Activated CD8-positive, alpha-beta memory T cell treated with anti-CD3 and anti-CD28 coated beads, Interleukin-2, amount 10 ng/mL, durations not matched to agents 7 days and 5 days (primary cell): ENCODE results near the gene SLC5A12. TPM values are rescaled to one million over a fixed set of nuclear protein-coding genes. Genes with fewer than 3 reads are reported as not detected.

Experiments
- ATAC-seq: fragments of 150-1000 bp; cut with Tn5 transposase; one replicate; pipeline ENCODE4 v1.10.0; 2021; ENCODE audit warnings: moderate library complexity
- CTCF ChIA-PET: fragments of 350-600 bp; sonication (Branson Sonifier 250); formaldehyde crosslinking; loops from one replicate; lab custom pipeline; 2021; ENCODE audit warnings: antibody characterized with exemption; lab: Charles Lee
- DNase-seq: peaks from one replicate; pipeline ENCODE4 v3.0.0-alpha.2; 2020
- H3K27ac Mint-ChIP-seq: one replicate; pipeline ENCODE4 v1.8.0; 2021; ENCODE audit warnings: mild to moderate bottlenecking, mixed read lengths
- H3K27me3 Mint-ChIP-seq: one replicate; pipeline ENCODE4 v1.8.0; 2021; ENCODE audit warnings: mixed read lengths
- H3K36me3 Mint-ChIP-seq: one replicate; pipeline ENCODE4 v1.8.0; 2021; ENCODE audit warnings: mild to moderate bottlenecking, mixed read lengths
- H3K4me1 Mint-ChIP-seq: one replicate; pipeline ENCODE4 v1.8.0; 2021; ENCODE audit warnings: mixed read lengths
- H3K4me3 Mint-ChIP-seq: one replicate; pipeline ENCODE4 v1.8.0; 2021; ENCODE audit warnings: mild to moderate bottlenecking, moderate library complexity, mixed read lengths
- H3K9me3 Mint-ChIP-seq: one replicate; pipeline ENCODE4 v1.8.0; 2022; ENCODE audit warnings: low read depth, mixed read lengths
- total RNA-seq, 2 experiments: library from RNA; stranded (reverse); gene quantifications; one replicate each; pipeline ENCODE4 v1.2.3, GENCODE V29; 2021

The SLC5A12 gene
- total RNA-seq, 2 experiments from 2014 or later, result not detected

DNA sequence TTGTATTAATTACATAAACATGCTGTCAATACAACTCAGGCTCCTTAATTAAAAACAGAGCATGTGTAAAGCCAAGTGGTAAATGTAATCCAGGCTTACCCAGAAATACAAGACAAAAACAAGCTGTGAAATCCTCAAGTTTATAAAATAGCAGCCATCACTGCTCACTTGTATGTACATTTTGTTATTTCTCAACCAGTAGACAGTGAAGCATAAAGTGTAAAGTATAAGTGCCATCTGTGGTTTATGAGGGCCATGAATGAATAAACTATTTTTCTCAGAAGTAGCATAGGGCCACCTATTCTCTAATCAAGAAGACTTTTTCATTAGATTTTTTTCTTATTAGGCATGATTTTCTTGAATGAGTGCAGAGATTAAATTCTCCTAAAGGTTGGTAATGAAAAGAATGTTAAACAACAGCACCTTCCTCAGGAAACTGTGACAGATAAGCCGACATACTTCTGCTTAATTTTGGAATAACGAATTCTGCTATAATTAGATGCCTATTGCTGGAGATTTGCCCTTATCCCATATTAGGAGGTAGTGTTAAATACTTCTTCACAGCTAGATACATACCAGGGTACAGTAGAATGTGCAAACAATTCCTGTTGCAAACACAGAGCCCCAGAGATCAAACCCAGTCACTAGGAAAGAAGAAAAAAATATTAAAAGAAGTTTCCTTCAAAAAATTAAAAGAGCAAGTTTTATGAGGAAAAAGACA, 13.0 kb downstream of the SLC5A12 start:
- peaks cover 8% of the 10 kb centered on the region for H3K9me3 Mint-ChIP-seq
- DNase-seq (no peak), ATAC-seq (no peak)
- H3K4me1 Mint-ChIP-seq, result no peaks in the 10 kb centered on the region
- H3K36me3 Mint-ChIP-seq, result no peaks in the 10 kb centered on the region
- no peaks in the 10 kb centered on the region for H3K27me3 Mint-ChIP-seq
- H3K27ac Mint-ChIP-seq, result no peak overlapping the region
- CTCF ChIA-PET, result no interaction called here
- no peak overlapping the region for H3K4me3 Mint-ChIP-seq

- CTCF ChIA-PET, result no interaction called here
- H3K27me3 Mint-ChIP-seq, result no peaks in the 10 kb centered on the region
- no peak overlapping the region for H3K4me3 Mint-ChIP-seq
- DNase-seq (no peak), ATAC-seq (no peak)
- peaks cover 4% of the 10 kb centered on the region for H3K9me3 Mint-ChIP-seq
- no peaks in the 10 kb centered on the region for H3K4me1 Mint-ChIP-seq
- H3K36me3 Mint-ChIP-seq, result no peaks in the 10 kb centered on the region
- no peak overlapping the region for H3K27ac Mint-ChIP-seq
Observed at GRCh38 chr11:26706181-26706580, 15.7 kb downstream of the SLC5A12 start.

DNA sequence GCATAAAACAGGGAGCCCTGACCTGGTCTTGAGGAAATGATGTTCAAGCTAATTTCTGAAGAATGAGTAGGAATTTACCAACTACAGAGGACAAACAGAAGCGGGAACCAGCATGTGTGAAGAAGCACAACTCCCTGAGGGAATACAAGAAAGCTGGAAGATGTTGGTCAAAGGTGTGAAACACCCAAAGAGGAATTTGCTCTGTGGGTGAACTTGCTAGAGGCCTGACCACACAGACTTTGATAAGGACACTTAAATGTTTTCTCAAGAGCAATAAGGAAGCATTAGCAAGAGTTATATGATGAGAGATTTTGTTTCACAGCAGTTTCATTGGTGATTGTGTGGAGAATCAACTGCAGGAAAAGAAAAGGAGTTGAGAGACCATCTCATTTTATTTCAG, 17.6 kb downstream of the SLC5A12 start:
- Mint-ChIP-seq H3K27ac (no peak overlapping the region), H3K4me3 (no peak overlapping the region), H3K9me3 (peaks cover 4% of the 10 kb centered on the region), H3K36me3 (no peaks in the 10 kb centered on the region), H3K4me1 (no peaks in the 10 kb centered on the region), H3K27me3 (no peaks in the 10 kb centered on the region)
- DNase-seq (no peak), ATAC-seq (no peak)
- CTCF ChIA-PET, result no interaction called here

- DNase-seq, result no peak
- no peak for ATAC-seq
- no peaks in the 10 kb centered on the region for H3K36me3 Mint-ChIP-seq
- no peak overlapping the region for H3K4me3 Mint-ChIP-seq
- CTCF ChIA-PET, result no interaction called here
- peaks cover 4% of the 10 kb centered on the region for H3K9me3 Mint-ChIP-seq
- H3K4me1 Mint-ChIP-seq, result no peaks in the 10 kb centered on the region
- H3K27me3 Mint-ChIP-seq, result no peaks in the 10 kb centered on the region
- no peak overlapping the region for H3K27ac Mint-ChIP-seq
Observed at GRCh38 chr11:26703411-26704191, 18.3 kb downstream of the SLC5A12 start.

GRCh38 chr11:26702406-26702805, 19.5 kb downstream of the SLC5A12 start:
- ATAC-seq (no peak), DNase-seq (no peak)
- no peak overlapping the region for H3K4me3 Mint-ChIP-seq
- no peaks in the 10 kb centered on the region for H3K27me3 Mint-ChIP-seq
- H3K4me1 Mint-ChIP-seq, result no peaks in the 10 kb centered on the region
- peaks cover 5% of the 10 kb centered on the region for H3K9me3 Mint-ChIP-seq
- H3K36me3 Mint-ChIP-seq, result no peaks in the 10 kb centered on the region
- CTCF ChIA-PET, result no interaction called here
- no peak overlapping the region for H3K27ac Mint-ChIP-seq

- no peak for ATAC-seq
- Mint-ChIP-seq H3K4me3 (no peak overlapping the region), H3K4me1 (no peaks in the 10 kb centered on the region), H3K27me3 (no peaks in the 10 kb centered on the region), H3K9me3 (peaks cover 5% of the 10 kb centered on the region), H3K36me3 (no peaks in the 10 kb centered on the region), H3K27ac (no peak overlapping the region)
- DNase-seq, result no peak
- CTCF ChIA-PET, result no interaction called here
Observed at GRCh38 chr11:26700574-26701235, 21.2 kb downstream of the SLC5A12 start.

- ATAC-seq, result no peak
- no peaks in the 10 kb centered on the region for H3K4me1 Mint-ChIP-seq
- CTCF ChIA-PET, result no interaction called here
- H3K9me3 Mint-ChIP-seq, result peaks cover 2% of the 10 kb centered on the region
- no peak overlapping the region for H3K27ac Mint-ChIP-seq
- H3K27me3 Mint-ChIP-seq, result no peaks in the 10 kb centered on the region
- H3K4me3 Mint-ChIP-seq, result no peak overlapping the region
- no peak for DNase-seq
- H3K36me3 Mint-ChIP-seq, result no peaks in the 10 kb centered on the region
Observed at GRCh38 chr11:26698224-26698623, 23.6 kb downstream of the SLC5A12 start.

- H3K4me3 Mint-ChIP-seq, result no peak overlapping the region
- H3K9me3 Mint-ChIP-seq, result peaks cover 2% of the 10 kb centered on the region
- no peaks in the 10 kb centered on the region for H3K4me1 Mint-ChIP-seq
- CTCF ChIA-PET, result no interaction called here
- no peak for ATAC-seq
- H3K36me3 Mint-ChIP-seq, result no peaks in the 10 kb centered on the region
- no peak overlapping the region for H3K27ac Mint-ChIP-seq
- H3K27me3 Mint-ChIP-seq, result no peaks in the 10 kb centered on the region
- DNase-seq, result no peak
Observed at GRCh38 chr11:26696330-26696729, 25.5 kb downstream of the SLC5A12 start.

DNA sequence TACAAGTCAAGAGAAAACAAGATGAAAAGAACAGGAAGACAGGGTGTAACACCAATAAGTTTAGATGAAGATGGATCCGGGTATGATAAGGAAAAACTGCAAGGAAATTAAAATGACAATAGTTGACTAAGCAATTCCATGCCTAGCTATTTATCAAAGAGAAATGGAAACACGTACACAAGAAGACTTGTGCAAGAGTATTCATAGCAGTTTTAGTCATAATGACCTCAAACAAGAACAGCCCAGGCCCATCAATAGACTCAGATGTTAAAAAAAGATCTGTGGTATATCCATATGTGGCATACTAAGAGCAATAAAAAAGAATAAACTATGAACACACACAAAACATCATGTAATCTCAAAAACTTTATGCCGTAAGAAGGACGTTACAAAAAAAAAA, 33.2 kb downstream of the SLC5A12 start:
- no peak for DNase-seq
- H3K27me3 Mint-ChIP-seq, result no peaks in the 10 kb centered on the region

DNA sequence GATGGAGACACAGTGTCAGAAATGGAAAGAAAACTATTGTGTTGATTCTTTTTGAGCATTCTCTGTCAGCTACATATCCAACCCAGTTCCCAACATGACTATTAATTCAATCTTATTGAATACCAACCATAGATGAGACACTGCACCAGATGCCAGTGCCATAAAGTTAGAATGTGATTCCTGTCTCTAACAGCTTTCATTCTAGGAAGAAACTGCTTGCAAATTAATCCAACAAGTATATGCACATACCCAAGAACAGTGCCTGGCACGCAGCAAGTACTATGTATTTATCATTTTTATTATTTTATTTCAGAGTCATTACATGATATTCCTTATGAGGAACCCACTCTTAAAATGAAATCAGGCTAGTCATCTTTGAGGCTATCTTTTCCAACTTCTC, 34.5 kb downstream of the SLC5A12 start:
- Mint-ChIP-seq H3K27me3 (no peaks in the 10 kb centered on the region), H3K36me3 (no peaks in the 10 kb centered on the region), H3K4me3 (no peak overlapping the region), H3K4me1 (no peaks in the 10 kb centered on the region), H3K9me3 (no peaks in the 10 kb centered on the region), H3K27ac (no peak overlapping the region)
- ATAC-seq, result no peak
- CTCF ChIA-PET, result no interaction called here
- DNase-seq, result no peak

More for the DNA sequence above, 33.2 kb downstream of the SLC5A12 start:
- no peak for ATAC-seq
- Mint-ChIP-seq H3K36me3 (no peaks in the 10 kb centered on the region), H3K9me3 (no peaks in the 10 kb centered on the region), H3K4me3 (no peak overlapping the region), H3K4me1 (no peaks in the 10 kb centered on the region), H3K27ac (no peak overlapping the region)
- CTCF ChIA-PET, result no interaction called here

DNA sequence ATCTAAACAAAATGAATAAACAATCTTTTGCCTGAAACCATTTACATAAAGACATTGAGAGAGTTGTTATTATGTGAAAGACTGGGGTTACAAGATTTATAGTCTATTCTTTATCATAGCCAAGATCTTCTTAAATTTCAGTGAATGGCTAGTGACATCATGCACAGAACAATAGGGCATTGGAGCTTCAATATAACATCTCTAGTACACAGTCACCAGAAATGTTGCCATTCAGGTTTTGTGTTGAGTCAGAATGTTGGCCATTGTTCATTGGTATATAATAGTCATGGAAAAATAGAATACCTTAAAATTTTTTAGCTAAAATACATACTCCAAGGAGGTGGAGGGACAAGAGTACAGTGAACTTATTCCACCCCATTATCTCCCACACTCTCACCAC, 44.3 kb downstream of the SLC5A12 start:
- no peak for DNase-seq
- Mint-ChIP-seq H3K9me3 (peaks cover 6% of the 10 kb centered on the region), H3K27ac (no peak overlapping the region), H3K36me3 (no peaks in the 10 kb centered on the region), H3K4me3 (no peak overlapping the region), H3K27me3 (no peaks in the 10 kb centered on the region), H3K4me1 (no peaks in the 10 kb centered on the region)
- CTCF ChIA-PET, result no interaction called here
- ATAC-seq, result no peak

DNA sequence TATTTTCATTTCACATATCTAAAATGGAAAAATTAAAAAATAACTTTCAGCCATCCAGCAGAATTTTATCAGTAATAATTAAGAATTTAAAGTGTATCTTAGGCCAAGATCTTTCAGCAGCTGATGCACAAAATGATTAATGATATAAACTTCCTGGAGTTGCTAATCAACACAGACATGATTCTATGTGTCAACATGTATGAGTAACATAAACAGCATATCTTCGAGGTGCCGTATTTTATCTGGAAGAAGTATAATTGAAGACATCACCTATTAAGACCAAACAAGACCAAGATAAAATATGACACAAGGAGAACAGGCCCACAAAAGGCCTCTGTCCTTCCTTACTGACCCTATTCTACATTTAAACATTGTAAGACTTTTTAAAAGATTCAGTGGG, 45.2 kb downstream of the SLC5A12 start:
- H3K36me3 Mint-ChIP-seq, result no peaks in the 10 kb centered on the region
- H3K9me3 Mint-ChIP-seq, result peaks cover 6% of the 10 kb centered on the region
- no peaks in the 10 kb centered on the region for H3K4me1 Mint-ChIP-seq
- ATAC-seq (no peak), DNase-seq (no peak)
- CTCF ChIA-PET, result no interaction called here
- H3K27me3 Mint-ChIP-seq, result no peaks in the 10 kb centered on the region
- no peak overlapping the region for H3K27ac Mint-ChIP-seq
- no peak overlapping the region for H3K4me3 Mint-ChIP-seq

DNA sequence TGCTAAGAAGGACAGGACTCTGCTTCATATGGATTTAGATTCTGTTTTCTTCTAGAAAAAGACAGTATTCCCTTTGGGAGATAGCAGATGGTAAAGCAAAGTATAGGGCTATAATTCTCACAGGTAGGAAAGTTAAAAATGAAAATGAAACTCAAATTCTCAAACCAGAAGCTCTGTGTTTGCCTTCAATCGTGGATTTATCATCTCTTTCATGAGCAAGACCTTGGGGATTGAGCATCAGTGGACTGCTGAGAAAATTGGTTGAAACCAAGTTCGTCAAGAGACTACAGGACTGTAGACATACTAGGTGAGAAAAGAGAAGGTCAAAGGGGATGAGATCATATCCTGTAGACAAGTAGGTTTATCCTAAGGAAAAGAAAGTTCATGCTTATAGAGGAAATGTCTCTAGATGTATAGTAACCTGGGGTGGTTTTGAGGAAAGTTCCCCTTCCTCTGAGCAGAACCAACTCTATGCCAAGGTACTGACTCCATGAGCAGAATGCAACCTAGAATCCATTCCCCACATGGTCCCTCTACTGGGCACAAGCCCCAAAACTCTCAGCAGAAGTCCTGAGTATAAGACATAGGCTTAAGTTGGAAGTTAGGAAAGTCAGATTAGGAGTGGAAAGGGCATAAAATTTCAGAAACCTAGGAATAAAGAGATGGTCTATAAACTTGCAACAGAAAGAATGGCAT, 46.5 kb downstream of the SLC5A12 start:
- no peaks in the 10 kb centered on the region for H3K36me3 Mint-ChIP-seq

More for the DNA sequence above, 46.5 kb downstream of the SLC5A12 start:
- Mint-ChIP-seq H3K4me1 (no peaks in the 10 kb centered on the region), H3K4me3 (no peak overlapping the region), H3K27me3 (no peaks in the 10 kb centered on the region), H3K9me3 (peaks cover 6% of the 10 kb centered on the region), H3K27ac (no peak overlapping the region)
- DNase-seq (no peak), ATAC-seq (no peak)
- CTCF ChIA-PET, result no interaction called here
